GM19238 (cell line): ENCODE data around the gene PLEKHG5.

Source experiments
- DNase-seq: peaks from one replicate; pipeline ENCODE4 v3.0.0; 2011; ENCODE audit warnings: low spot score; ENCODE audit not compliant: insufficient read length

PLEKHG5 gene

DNA sequence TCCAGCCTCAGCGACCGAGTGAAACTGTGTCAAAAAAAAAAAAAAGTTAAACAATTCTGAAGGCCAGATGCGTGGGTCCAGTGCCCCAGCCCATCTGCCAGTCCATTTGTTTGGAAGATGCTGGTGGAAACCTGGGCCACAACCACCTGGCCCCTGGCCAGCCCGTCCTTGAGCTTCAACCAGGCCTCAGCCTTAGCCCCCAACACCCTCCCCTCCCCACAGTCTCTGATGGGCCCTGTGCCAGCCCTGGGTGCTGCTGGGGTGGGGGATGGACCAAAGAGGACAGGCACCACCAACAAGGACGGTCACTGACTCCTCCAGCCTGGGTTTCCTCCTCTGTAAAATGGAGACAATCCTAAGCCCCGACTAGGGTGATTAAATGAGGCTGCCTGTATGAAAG lies 19.6 kb upstream of the PLEKHG5 start:
- no peak for DNase-seq

DNA sequence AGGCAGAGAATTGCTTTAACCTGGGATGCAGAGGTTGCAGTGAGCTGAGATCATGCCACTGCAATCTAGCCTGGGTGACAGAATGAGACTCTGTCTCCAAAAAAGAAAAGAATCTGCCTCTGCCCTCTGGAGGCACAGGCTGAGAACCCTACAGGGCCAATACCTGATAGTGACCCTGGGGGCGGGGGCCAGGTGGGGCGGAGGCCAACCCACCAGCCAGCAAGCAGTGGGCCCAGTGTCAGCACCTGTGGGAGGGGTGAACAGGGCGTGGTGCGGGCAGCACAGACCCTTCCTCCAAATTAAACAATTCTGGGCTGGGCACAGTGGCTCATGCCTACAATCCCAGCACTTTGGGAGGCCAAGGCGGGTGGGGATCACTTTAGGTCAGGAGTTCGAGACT lies 19.0 kb upstream of the PLEKHG5 start:
- no peak for DNase-seq

DNA sequence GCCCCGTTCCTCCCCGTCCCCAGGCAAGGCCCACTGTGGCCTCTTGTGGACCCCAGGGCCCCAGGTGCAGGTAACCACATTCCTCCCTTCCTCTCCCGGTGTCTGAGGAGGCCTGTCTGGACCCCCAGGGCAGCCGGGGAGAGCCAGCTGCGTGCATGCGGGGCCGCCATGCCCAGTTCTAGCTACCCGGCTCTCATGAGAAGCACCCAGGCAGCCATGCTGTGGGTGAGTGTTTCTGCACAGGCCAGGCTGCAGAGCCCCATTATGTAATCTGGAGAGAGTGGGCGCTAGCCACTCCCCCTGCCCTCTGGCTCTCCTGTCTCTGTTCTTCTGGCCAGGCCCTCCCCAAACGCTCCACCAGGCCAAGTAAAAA lies 18.4 kb upstream of the PLEKHG5 start:
- no peak for DNase-seq

- no peak for DNase-seq
These were observed 17.9 kb upstream of the PLEKHG5 start for GRCh38 chr1:6509220-6509918.

DNA sequence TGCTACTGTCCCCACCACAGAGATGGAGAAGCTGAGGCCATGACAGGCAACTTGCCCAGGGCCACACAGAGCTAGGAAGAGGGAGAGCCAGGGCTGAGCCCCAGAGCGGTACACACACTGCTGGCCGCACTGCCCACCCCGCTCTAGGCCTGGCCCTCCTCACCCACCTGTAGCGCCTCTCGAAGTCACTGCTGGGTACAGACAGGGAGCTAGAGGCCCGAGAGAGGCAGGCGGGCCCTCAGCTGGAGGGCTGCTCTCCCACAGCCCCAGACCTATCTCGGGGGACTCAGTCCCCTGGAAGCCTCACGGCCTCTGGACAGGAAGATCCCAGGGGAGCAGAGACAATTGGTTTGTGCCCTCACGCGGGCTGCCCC lies 17.3 kb upstream of the PLEKHG5 start:
- no peak for DNase-seq

DNA sequence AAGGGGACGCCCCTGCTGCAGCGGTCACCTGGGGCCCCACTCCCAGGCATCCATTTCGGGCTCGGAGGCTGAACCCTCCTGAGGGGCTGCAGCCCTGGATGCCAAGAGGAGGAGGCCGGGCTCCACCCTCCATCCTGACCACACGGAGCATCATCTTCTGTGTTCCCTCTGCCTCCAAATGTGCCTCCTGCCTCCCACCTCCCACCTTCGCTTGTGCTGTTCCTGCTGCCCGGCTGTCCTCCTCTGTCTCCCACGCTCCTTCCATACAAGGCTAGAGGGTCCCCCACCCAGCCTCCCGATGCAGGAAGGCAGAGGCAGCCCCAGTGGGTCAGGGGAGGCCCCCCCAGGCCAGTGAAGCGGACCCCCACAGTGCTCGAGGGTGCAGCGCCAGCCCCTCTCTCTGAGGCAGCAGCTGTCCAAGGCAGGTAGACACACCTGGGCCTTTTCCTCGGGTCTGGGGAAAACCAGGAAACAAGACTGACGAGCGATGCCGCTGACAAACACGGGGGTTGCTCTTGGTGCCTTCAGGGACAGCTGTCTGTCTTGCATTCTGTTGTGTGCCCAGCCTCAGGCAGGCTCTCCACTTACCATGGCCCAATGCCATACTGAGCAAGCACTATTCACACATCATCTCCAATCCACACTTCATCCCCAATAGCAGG lies 16.8 kb upstream of the PLEKHG5 start:
- no peak for DNase-seq

DNA sequence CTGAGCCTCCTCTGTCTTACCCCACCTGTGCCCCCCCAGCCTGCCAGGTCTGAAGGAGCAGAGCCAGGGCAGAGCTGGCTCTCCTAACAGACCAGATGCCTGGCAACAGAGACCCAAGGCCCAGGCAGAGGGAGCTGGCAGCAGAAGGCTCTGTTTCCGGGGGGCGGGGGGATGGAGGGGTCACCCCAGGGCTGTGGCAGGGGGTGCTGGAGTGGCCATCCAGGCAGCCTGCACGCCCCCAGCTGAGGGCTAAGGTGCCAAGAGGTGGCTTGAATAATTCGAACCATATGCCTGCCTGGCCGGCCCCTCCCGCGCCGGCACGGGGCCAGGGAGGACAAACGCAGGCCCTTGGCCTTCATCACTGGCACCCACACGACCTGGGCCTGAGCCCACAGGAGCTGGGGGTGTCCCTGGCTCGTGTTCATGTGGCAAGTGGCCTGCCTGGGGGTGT lies 16.0 kb upstream of the PLEKHG5 start:
- DNase-seq, result no peak

DNA sequence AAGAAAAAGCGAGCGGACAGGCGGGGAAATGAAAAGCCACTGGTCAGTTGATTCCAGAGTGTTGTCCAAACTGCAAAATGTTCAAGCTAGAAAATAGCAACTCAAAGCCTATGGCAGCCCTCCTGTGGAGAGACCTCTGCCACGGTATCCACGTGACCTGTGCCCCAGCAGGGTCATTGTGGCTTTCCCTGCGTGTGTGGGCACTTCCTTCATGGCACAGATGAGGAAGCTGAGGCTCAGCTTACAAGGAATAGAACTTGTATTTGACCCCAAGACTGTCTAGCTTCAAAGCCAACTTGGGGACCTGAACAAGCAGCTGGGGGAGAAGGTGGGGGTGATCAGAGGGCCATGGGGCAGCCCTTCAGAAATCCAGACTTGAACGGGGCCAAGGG lies 15.6 kb upstream of the PLEKHG5 start:
- no peak for DNase-seq

GRCh38 chr1:6506210-6507036 lies 15.0 kb upstream of the PLEKHG5 start:
- no peak for DNase-seq

- no peak for DNase-seq
These were observed 14.1 kb upstream of the PLEKHG5 start for GRCh38 chr1:6505367-6506209.

GRCh38 chr1:6504887-6505286 lies 13.4 kb upstream of the PLEKHG5 start:
- DNase-seq, result no peak

DNA sequence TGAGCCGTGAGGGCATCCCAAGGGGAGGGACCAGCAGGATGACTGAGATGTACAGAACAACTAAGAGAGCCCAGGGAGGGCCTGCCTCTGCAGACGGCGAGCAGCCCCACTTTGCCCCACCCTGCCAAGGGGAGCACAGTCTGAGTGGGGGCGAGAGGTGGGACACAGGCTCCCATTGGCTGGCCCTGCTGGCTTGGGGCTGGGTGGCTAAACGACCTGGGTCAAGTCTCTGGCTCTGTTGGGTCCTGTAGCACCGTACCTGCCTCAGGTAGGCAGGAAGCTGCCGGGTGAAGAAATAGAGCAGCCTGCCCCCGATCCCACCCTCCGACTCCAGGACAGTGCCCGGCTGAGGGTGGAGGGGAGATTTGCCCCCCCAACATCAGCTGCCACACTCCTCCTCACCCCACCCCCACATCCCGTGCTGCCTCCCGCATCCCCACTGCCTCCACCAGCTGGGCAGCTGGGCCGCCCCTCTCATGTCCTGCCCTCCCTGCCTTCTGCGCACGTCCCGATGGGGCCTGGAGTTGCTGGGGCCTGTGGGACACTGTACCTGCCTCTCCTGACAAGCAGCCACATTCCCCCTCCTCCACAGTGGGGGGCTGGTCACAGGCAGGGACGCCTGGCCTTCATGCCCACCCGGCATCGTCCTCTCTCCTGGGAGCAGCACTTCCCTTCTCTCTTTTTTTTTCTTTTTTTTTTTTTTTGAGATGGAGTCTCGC lies 12.6 kb upstream of the PLEKHG5 start:
- DNase-seq, result no peak

GRCh38 chr1:6502000-6502891 lies 10.8 kb upstream of the PLEKHG5 start:
- DNase-seq, result no peak

DNA sequence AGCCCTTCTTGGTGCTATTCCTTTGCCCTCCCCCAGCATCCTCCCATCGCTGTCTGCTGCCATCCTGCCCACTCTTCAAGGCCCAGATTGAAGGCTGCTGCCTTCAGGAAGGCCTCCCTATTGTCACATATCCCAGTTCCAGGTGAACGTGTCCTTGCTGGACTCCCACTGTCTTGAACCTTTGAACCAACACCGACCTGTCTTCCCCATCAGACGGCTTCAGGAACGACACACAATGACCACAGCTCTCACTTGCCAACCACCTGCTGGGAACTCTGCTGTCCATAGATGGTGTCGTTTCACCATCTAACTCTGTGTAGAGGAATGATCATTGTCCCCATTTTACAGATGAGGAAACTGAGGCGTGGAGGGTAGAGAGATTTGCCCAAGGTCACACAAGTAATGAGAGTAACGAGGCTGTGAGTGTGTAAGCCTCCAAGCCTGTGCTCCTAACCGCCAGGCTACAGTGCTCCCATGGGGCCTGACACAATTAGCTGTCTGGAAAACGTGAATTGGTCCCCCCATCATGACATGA lies 9.9 kb upstream of the PLEKHG5 start:
- DNase-seq, result no peak

DNA sequence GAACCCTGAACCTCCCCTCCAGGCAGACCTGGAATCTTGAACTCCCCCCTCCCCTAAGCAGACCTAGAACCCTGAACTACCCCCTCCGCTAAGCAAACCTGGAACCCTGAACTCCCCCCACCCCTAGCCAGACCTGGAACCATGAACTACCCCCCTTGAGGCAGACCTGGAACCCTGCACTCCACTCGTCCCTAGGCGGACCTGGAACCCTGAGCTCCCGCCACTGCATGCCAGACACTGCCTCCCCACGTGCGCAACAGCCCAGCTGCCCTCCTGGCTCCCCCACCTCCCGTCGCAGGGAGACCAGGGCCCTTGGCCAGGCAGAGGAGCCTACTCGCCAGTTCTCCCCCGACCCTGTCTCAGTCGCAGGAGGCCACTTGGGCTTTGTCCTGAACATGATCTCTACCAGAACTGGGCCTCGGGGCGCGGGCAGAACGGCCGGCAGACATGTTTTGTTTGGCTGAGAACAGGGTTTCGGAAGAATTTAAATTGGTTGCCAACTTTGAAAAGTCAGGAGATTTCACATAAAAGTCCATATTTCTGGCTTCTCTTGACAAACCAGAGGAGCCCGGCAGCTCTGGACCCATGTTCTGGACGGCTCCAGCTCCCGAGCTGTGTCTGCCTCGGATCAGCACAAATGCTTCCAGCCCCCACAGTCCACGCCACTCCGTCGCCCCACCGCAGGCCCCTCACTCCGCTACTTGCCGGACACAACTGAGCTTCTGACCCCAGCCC lies 9.2 kb upstream of the PLEKHG5 start:
- DNase-seq, result no peak

- DNase-seq, result no peak
These were observed 7.8 kb upstream of the PLEKHG5 start for GRCh38 chr1:6499296-6499695.

- no peak for DNase-seq
These were observed 7.2 kb upstream of the PLEKHG5 start for GRCh38 chr1:6498576-6499111.

- DNase-seq, result no peak
These were observed 6.6 kb upstream of the PLEKHG5 start for GRCh38 chr1:6497867-6498575.
